ENCODE results near the gene BBOX1.
A peak's percentile ranks its signal among the peaks of the same experiment; 100 is the strongest.
"Not testable (repeated sequence)": the region's sequence is repeated elsewhere in the genome, so short reads cannot be mapped to it uniquely, and the experiment has no call there.

Gene BBOX1

DNA sequence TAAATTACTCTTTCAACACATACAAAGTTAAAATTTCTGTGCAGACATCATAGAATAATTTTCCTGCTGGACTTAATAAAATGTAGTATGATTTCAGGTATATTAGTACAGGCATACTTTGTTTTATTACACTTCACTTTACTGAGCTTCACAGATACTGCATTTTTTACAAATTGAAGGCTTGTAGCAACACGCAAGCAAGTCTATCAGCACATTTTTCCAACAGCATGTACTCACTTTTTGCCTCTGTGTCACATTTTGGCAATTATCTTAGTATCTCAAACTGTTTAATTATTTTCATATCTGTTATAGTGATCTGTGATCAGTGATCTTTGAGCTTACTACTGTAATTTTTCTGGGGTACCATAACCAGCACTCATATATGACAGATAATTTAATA, 44.5 kb downstream of the BBOX1 start:
- no peak for DNase-seq

DNA sequence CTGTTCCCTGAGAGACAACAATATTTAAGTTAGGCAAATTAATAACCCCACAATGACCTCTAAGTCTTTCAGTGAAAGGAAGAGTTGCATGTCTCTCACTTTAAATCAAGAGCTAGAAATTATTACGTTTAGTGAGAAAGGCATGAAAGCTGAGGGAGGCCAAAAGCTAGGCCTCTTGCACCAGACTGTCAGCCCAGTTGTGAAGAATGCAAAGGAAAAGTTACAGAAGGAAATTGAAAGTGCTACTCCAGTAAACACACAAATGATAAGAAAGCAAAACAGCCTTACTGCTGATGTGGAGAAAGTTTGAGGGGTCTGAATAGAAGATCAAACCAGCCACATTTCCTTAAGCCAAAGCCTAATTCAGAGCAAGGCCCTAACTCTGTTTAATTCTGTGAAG, 45.0 kb downstream of the BBOX1 start:
- DNase-seq = no peak

DNA sequence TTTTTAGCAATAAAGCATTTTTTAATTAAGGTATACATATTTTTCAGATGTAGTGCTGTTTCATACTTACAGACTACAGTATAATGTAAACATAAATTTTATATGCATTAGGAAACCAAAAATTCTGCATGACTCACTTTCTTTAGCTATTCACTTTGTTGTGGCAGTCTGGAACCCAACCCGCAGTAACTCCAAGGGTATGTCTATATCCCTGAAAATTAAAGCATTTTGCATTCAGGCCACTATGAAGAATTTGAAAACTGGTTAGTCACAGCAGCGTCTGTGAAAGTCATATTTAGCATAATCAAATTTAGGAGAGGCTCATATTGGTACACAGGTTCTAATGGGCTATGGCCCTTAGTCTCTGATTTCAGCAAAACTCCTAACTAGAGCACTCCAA, 46.8 kb downstream of the BBOX1 start:
- no peak for DNase-seq

DNA sequence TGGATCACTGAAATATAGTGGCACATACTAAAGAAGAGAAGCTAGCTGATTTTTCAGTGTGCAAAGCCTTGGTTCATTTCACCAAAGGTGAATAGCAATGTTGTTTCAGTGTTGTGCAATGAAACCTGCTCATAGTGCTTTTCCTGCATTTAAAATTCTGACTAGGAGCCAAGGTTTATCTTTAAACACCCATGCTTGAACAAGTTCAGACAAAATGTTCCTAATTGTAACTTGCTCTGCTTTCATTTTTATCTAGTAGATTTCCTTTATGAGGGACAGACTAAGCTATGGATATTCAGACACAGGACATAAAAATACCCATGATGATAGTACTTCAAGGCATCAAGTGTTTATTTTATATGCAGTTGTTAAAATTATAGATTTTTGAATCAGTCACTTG, 47.7 kb downstream of the BBOX1 start:
- no peak for DNase-seq

DNA sequence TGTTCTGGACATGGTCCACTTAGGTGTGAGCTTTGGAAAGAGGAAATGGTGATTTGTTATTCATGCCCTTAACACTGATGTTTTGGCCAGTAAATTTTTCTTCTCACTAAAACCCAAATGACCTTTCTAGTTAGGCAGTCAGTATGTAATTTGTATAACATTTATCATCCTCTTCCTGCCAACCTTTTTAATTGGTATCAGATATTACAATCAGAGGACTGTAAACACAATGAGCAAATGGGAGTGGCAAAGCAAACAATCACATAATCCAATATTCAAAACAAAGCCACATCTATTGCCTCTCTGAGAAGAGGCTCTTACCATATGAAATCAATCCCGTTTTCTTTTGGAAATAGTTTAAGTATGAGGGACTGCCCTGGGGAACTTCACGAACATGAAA, 49.1 kb downstream of the BBOX1 start:
- no peak for DNase-seq

DNA sequence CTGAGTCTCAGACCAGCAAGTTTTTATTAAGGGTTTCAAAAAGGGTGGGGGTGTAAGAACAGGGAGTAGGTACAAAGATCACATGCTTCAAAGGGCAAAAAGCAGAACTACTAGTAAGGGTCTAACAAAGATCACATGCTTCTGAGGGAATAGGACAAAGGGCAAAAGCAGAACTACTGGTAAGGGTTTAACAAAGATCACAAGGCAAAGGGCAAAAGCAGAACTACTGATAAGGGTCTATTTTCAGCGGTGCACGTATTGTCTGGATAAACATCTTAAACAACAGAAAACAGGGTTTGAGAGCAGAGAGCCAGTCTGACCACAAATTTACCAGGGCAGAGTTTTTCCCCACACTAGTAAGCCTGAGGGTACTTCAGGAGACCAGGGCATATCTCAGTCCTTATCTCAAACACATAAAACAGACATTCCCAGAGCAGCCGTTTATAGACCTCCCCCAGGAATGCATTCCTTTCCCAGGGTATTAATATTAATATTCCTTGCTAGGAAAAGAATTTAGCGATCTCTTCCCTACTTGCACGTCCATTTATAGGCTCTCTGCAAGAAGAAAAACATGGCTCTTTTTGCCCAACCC, 49.8 kb downstream of the BBOX1 start:
- not testable (repeated sequence) for DNase-seq

DNA sequence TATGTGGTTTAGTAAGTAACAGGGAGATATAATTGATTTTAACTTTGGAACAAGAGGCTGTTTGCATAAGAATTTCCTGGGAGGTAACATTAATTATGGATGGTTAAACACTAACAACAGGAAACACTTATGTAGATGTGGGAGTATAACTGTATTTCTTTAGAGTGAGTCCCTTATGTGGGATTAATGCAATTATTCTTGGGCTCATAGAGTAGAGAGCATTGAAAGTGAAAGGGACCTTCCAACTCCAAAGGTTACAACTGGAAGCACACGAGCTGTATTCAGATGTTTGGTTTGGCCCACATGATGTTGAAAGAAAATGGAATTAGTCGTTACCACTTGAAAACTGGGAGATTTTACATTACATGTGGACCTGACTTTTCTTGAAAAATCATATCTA, 53.5 kb downstream of the BBOX1 start:
- no peak for DNase-seq

DNA sequence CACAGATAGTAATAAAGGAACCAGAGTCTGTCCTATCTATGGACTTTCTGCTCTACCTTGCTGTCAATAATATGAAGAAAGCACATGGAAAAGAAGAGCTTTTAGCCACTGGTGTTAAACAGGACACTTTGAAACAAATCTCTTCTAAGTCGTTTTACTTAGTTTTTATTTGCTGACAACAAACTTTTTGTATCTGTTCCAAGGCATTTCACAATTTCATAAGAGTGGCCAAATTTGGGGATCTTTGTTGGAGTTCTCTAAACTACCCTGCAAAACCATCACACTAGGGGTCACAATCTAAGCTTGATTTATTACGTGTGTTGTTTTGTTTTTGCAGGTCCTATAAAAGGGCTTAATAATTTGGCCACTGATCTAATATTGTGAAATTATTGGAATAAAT, 54.4 kb downstream of the BBOX1 start:
- DNase-seq = no peak

DNA sequence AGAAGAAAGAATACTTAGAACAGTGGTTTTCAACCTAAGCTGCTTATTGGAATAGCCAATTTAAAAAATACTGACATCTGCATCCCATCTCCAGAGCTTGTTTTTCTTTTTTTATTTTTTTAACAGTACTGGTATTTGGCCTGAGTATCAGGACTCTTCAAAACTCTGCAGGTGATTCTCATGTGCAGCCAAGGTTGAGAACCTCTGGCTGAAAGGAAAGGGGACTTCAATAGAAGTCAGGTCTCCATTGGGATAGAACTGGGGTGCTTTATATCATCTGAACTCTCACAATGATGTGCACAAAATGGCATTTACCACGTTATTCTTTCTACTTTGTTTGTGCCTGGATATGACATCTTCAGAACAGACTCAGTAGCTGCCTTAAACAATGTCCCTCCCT, 55.3 kb downstream of the BBOX1 start:
- DNase-seq = no peak

DNA sequence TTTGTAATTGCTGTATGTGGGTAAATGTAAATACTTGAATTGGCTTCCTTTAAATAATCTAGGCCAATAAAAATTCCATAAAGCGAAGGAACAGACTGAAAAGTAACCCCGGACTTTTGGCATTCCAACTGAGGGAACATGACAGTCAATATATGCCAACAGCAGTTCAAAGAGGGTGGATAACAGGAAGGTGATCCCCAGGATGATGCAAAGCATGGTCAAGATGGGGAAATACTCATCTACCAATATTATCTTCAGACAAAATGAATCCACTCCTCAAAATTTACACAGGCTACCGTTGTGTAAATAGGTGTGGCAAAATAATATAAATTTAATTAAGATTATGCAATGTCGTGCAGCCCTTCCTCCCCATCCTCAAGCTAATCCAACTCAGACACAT, 56.9 kb downstream of the BBOX1 start:
- DNase-seq = no peak

DNA sequence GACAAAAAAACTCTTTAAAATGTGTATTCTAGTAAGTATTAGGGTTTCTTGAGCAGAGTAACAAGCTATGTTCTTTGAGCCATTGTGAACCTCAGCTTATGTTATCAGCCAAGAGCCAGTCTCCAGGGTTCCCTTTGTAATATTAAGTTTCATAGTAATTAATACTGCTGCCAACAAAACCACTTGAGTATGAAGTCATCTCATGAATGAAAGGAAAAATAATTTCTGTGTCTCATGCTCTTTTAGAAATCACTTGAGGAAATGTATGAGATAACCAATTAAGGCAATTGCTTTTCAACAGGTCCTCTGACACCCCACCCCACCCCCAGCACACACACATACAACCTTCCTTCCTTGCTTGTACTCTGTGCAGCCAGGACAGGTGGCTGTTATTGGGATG, 59.9 kb downstream of the BBOX1 start:
- no peak for DNase-seq

DNA sequence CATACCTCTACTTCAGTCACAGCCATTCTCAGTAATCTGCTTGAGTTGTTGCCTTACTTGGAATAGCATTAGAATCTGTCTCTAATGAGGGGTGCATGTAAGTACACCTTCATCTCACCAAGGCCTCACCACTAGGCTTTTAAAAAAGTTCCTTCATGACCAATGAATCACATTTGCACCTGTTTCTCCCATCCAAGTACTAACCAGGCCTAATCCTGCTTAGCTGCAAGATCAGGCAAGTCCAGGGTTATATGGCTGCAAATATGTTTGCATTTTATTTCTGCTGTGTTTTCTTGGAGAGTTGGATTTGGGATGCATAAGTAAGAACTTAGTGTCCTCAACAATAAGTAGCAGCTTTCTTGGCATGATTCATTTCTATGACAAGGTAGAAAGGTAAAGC, 66.9 kb downstream of the BBOX1 start:
- no peak for DNase-seq

DNA sequence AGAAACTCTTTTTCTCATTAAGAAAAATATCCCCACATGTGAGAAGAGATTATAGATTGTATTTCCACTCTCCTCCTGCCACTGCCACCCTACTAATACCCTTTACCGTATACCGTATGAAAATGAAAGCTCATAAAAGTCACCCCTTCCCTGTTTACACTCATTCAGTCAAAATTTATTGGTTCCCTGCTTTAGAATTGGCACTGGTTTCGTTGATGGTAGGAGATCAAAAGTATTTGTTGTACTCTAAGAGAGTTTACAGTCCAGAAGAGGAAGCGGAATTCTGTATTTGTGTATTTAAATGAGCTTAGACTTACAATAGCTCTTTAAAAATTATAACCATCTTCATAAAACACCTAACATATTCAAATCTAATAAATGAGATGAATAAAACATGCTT, 68.2 kb downstream of the BBOX1 start:
- DNase-seq = no peak

DNA sequence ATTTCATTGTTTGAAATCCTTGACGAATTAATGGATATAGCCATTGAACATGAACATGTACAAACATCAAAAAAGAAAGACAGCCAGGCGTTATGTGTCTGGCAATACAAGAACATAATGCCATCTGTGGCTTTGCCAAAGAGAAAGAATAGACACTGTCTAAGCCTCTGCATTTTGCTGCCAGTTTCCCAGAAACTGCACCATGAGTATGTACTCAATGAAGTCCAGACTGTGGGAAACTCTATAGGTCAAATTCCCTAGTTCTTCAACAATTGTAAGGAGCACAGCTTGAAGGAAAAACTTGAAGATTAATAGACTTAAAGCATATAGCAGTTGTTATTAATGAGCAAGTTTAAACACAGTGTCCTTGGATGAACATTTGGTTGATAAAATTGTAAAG, 71.3 kb downstream of the BBOX1 start:
- no peak for DNase-seq

DNA sequence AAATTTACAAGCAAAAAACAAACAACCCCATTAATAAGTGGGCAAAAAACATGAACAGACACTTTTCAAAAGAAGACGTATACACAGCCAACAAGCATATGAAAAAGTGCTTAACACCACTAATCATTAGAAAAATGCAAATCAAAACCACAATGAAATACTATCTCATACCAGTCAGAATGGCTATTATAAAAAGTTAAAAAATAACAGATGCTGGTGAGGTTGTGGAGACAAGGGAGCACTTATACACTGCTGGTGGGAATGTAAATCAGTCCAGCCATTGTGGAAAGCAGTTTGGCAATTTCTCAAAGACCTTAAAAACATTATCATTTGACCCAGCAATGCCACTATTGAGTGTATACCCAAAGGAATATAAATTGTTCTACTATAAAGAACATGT, 72.3 kb downstream of the BBOX1 start:
- DNase-seq = no peak

DNA sequence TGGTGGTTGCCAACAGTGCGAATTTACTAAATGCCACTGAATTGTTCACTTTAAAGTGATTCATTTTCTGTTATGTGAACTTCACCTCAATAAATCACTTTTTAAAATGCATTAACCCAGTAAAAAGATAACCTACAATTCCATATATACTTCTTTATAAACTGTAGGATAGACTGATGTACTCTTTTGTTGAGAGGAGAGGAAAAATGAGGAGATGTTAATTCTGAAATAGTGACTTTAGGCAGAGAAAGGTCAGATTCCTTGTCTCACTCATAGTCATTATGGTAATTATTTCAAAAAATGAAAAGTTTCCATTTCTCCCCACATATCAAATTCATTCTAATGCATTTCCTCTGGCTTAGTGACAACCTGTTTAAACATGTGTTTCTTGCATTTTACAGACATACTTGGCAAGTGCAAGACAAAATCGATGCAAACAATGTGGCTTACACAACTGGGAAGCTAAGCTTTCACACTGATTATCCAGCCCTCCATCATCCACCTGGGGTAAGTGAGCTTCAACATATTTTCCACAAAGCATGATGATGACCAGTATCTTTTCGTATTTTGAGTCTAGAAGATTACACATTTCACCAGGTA, 74.5 kb downstream of the BBOX1 start:
- DNase-seq = no peak

DNA sequence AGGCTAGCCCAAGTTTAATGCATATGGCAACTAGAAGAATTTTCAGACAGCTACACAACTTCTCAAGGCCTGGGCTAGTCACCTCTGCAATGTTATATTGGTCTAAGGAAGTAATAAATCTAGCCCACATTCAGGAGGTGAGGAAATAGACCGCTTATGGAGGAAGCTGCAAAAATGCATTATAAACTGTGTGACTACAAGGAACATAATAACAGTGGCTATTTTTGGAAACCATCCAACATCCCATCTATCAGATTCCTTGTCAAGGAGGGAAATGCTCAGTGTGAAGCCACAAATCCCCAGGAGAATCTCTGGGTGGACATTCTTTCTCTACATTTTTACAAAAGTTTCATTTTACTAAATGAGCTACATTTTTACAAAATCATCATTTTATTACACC, 76.1 kb downstream of the BBOX1 start:
- no peak for DNase-seq

DNA sequence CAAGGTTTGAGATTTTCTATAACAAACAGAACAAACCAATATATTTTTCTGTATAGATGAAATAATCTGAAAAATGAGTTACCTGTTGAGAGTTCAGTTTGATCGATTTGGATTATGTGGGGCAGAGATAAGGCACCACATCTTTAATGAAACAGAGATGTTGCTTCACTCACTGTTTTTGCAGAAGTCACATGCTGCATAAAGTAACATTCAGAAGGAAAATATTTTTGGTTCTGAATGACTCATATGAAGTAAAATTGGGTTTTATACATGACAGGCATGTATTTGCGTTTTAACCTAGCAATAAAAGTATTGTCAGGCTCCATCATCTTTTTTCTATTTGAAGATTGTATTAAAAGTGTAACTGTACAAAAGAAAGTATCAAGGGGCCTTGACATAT, 77.8 kb downstream of the BBOX1 start:
- no peak for DNase-seq

DNA sequence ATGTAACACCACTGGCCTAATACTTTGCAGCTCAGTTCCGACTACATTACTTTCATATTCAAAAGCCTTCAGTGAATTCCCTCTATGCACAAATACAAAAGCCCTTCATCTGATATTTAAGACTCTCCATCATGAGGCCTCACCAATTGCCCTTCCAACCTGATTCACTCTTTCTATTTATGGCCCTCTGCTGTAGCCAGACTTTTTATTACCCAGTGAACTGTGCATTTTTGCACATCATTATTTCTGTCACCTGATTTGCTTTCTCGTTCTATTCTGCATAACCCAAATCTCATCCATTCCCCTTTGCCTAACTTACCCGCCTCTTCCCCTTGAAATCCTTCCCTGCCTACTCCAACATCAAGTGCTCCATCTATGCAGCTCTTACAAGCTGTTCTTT, 78.3 kb downstream of the BBOX1 start:
- DNase-seq = no peak

DNA sequence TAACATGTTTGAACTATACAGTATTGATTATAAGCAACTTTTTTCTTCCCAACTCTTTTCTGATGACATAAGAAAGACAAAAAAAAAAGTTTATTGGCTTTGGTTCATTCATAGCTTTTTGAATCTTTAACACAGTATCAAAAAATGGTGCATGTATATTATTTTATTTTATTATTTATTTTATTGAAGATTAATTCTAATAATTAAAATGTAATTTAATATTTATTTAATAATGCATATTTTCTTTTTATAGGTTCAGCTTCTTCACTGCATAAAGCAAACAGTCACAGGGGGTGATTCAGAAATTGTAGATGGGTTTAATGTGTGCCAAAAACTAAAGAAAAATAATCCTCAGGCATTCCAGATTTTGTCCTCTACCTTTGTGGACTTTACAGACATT, 78.8 kb downstream of the BBOX1 start:
- DNase-seq = no peak

DNA sequence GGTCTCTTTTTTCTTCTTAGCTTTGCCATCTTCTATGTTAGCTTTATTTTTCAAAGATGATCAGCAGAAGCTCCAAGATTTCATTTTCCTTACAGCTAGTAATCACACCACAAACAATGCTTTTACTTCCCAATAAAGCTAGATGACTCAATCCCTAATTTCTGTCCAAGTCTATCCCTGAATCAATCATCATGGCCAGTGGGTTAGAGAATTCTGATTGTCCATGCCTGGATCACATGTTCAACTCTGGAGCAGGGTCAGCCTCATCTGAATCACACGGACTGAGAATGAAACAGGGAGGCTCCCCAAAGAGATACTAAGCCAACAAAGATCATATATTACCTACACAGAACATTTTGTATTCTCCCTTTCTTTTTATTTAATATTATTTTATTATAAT, 79.6 kb downstream of the BBOX1 start:
- DNase-seq = no peak

DNA sequence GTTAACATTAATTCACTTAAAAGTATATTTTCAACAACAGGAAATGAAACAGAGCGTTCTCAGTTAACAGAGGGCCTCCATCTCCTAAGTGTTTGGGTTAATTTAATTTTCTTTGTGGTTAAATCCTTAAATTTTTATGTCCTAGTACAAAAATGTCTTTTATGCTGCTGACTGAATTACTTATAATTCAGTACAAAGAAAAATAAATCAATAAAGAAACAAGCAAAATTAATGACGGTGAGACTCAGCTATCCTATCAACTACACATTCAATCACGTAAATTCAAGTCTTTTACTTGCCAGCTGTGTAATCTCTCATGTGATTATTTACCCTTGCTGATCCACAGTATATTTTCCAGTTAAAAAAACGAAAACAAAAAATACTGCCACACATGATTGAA, 81.4 kb downstream of the BBOX1 start:
- no peak for DNase-seq

DNA sequence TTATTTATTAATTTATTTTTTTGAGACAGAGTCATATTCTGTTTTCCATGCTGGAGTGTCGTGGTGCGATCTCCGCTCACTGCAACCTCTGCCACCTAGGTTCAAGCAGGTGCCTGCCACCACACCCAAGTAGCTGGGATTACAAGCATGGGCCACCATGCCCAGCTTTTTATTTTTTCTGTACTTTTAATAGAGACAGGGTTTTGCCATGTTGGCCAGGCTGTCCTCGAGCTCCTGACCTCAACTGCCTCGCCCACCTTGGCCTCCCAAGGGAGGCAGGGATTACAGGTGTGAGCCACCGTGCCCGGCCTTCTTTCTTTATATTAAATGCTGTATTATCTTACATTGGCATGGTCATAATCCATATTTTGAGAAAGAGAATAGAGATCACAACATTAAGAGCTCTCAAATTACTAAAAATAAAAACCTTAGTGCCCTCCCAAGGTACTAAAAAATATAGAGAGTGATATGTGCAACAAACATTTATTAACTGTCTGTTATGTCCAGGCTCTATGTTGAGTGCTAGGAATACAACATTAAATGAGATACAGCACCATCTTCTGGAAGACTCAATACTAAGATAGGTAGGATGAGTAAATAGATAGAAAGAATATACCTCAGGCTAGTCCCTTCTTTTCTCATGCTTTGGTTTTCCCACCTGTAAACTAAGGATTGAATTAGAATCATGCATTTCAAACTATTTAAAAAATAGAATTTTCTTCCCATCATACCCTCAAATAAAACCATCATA, 84.1 kb downstream of the BBOX1 start:
- DNase-seq = peak; percentile 5

DNA sequence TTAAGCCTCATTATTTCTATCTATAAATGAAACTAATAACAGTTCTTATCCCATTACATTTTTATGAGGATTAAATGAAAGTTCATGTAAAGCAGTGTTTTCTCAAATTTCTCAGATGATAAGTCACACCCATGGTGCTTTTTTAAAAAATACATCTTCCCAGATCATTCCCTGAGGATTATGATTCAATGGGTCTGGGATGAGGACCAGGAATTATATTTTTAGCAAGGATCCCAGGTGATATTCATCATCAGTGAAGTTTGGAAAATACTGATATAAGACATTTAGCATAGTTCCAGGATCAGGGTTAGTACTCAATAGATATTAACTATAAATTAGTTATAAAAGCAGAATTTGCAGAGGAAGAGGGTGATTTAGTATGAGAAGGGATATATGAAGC, 89.1 kb downstream of the BBOX1 start:
- no peak for DNase-seq

DNA sequence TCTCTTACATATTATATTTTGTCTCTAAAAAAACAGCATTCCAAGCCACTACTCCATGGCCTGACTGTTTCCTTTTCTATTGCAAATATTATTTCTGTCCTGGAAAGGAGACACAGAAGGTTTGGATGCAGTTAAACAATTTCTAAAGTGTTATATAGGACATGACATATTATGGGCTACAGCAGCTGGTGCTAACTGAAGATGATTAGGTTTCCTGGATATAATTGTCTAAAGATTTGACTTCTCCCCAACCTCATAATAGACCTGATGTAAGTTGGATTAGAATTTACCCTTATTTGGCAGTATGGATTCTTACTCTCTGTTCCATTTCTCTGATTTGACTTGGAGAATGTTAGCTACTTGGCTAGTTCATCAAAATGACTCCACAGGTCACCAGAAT, 90.2 kb downstream of the BBOX1 start:
- DNase-seq = no peak
